ENCODE results near the gene CNOT4. TPM values are rescaled to one million over a fixed set of nuclear protein-coding genes. Genes with fewer than 3 reads are reported as not detected.
A peak's percentile ranks its signal among the peaks of the same experiment; 100 is the strongest.

Gene CNOT4
- total and polyA plus RNA-seq, 2 of the 13 experiments (the other 11 are each of a cell fraction or from before 2014, with no cell fraction given): 7.4 to 8.4 TPM

GRCh38 chr7:135512135-135512887 is 2.4 kb upstream of the CNOT4 start:
- ATAC-seq: peak; percentile 23
- no peak overlapping the region for H3K4me2 ChIP-seq (ENCODE audit: low read depth, low read length)
- intact Hi-C loops (cut with micrococcal nuclease; ENCODE audit: unreplicated experiment): loop anchor here (1.0 kb wide), 3 partner anchors 46 to 231 kb away; no protein-coding TSS in a partner anchor
- 75% methylated on average over 2 of the region's 2 CpGs for WGBS (ENCODE audit: low lambda C conversion rate)
- peaks cover 25% of the 10 kb centered on the region for H3K4me1 ChIP-seq (ENCODE audit: insufficient read depth, low read length)
- no peak overlapping the region for H3K9ac ChIP-seq (ENCODE audit: insufficient read depth, low read depth, low read length)
- POLR2A ChIA-PET: no interaction called here
- no peak overlapping the region for H2AFZ ChIP-seq (ENCODE audit: low read length)
- FAIRE-seq: peak; percentile 54
- H3K27ac ChIP-seq (ENCODE audit: extremely low read length, insufficient read depth, low read length): peak overlapping the region; percentile 22
- DNase-seq (ENCODE audit: low spot score): peak; percentile 78
- CTCF ChIA-PET (ENCODE audit: low intra/inter-chr PET ratio, low total read pairs): interaction anchor here (1.3 to 1.6 kb wide), 2 partner anchors 46 to 231 kb away, joined by 3 to 19 read pairs; partner anchors contain the start of gene NUP205
- in situ Hi-C loops (cut with HindIII; ENCODE audit: extremely low pct_ligation_motif_present, low pct_unique_long_range_greater_than_20kb): loop anchor here (5.0 kb wide), 1 partner anchor 45 kb away; the partner anchor contains the start of gene NUP205
- H3K9me3 ChIP-seq (ENCODE audit: low read length): no peaks in the 10 kb centered on the region
- H4K20me1 ChIP-seq (ENCODE audit: insufficient read depth, low read length): peaks cover 8% of the 10 kb centered on the region
- peaks cover 26% of the 10 kb centered on the region for H3K79me2 ChIP-seq (ENCODE audit: insufficient read depth, low read length)
- H3K4me3 ChIP-seq (replicated peaks in 1 of 3; ENCODE audit: insufficient read depth in 1 of 3, low read depth in 2 of 3, low read length in 3 of 3): no peak overlapping the region
- H3K36me3 ChIP-seq (replicated peaks in 1 of 2; ENCODE audit: control insufficient read depth in 1 of 2, insufficient read depth in 2 of 2, low read length in 2 of 2): no peaks in the 10 kb centered on the region
- BruUV-seq (replicated peaks): no TSS peak
- no peaks in the 10 kb centered on the region; a peak in 1 of 5 replicates for H3K27me3 ChIP-seq (ENCODE audit: control insufficient read depth in 1 of 2, insufficient read depth in 2 of 2, low read length in 2 of 2)
- TF ChIP-seq ZNF660 (CRISPR knock-in tag; IDR thresholded peaks at IDR 0.05; ENCODE audit: borderline replicate concordance, low read depth) (no peak), ZNF605 (CRISPR knock-in tag; IDR thresholded peaks at IDR 0.05) (no peak), GATAD2A (CRISPR knock-in tag; IDR thresholded peaks at IDR 0.05) (peak; percentile 35; the same call in 1 of the 2 replicates), CSRNP2 (CRISPR knock-in tag; conservative IDR thresholded peaks at IDR 0.05; ENCODE audit: low read depth) (no peak), ISX (CRISPR knock-in tag; conservative IDR thresholded peaks at IDR 0.05) (no peak), SAP130 (CRISPR knock-in tag; IDR thresholded peaks at IDR 0.05; ENCODE audit: low read depth) (peak; percentile 47; the same call in 1 of the 2 replicates), EHMT2 (IDR thresholded peaks at IDR 0.05; ENCODE audit: borderline replicate concordance, low read depth, low read length) (0 out of 2 replicates have a peak, but pooled peaks have one; percentile 8), NFE2L2 (IDR thresholded peaks at IDR 0.05; ENCODE audit: low read length) (peak; percentile 88), RAD21 (CRISPR knock-in tag; IDR thresholded peaks at IDR 0.05) (peak; percentile 30; the same call in 1 of the 2 replicates), CTCF (CRISPR knock-in tag; IDR thresholded peaks at IDR 0.05) (peak; percentile 75), MAFF (IDR thresholded peaks at IDR 0.05; ENCODE audit: low read depth, low read length) (peak; percentile 61; the same call in 1 of the 2 replicates), ZNF383 (CRISPR knock-in tag; IDR thresholded peaks at IDR 0.05; ENCODE audit: borderline replicate concordance) (no peak), ZNF207 (IDR thresholded peaks at IDR 0.05; ENCODE audit: borderline replicate concordance) (no peak), ZNF275 (CRISPR knock-in tag; IDR thresholded peaks at IDR 0.05; ENCODE audit: borderline replicate concordance) (no peak), POGZ (CRISPR knock-in tag; IDR thresholded peaks at IDR 0.05) (no peak), ZMYM3 (CRISPR knock-in tag; IDR thresholded peaks at IDR 0.05) (0 out of 2 replicates have a peak, but pooled peaks have one; percentile 48), ZNF274 (CRISPR knock-in tag; IDR thresholded peaks at IDR 0.05) (no peak)
- TF ChIP-seq, protein P1, sequence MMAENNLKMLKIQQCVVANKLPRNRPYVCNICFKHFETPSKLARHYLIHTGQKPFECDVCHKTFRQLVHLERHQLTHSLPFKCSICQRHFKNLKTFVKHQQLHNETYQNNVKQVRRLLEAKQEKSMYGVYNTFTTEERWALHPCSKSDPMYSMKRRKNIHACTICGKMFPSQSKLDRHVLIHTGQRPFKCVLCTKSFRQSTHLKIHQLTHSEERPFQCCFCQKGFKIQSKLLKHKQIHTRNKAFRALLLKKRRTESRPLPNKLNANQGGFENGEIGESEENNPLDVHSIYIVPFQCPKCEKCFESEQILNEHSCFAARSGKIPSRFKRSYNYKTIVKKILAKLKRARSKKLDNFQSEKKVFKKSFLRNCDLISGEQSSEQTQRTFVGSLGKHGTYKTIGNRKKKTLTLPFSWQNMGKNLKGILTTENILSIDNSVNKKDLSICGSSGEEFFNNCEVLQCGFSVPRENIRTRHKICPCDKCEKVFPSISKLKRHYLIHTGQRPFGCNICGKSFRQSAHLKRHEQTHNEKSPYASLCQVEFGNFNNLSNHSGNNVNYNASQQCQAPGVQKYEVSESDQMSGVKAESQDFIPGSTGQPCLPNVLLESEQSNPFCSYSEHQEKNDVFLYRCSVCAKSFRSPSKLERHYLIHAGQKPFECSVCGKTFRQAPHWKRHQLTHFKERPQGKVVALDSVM (CRISPR knock-in tag; IDR thresholded peaks at IDR 0.05): peak; percentile 93

All from HepG2 (cell line).